ENCODE results near the gene MPEG1. TPM values are rescaled to one million over a fixed set of nuclear protein-coding genes. Genes with fewer than 3 reads are reported as not detected.

The MPEG1 gene
- total RNA-seq: not detected in 2 replicates

DNA sequence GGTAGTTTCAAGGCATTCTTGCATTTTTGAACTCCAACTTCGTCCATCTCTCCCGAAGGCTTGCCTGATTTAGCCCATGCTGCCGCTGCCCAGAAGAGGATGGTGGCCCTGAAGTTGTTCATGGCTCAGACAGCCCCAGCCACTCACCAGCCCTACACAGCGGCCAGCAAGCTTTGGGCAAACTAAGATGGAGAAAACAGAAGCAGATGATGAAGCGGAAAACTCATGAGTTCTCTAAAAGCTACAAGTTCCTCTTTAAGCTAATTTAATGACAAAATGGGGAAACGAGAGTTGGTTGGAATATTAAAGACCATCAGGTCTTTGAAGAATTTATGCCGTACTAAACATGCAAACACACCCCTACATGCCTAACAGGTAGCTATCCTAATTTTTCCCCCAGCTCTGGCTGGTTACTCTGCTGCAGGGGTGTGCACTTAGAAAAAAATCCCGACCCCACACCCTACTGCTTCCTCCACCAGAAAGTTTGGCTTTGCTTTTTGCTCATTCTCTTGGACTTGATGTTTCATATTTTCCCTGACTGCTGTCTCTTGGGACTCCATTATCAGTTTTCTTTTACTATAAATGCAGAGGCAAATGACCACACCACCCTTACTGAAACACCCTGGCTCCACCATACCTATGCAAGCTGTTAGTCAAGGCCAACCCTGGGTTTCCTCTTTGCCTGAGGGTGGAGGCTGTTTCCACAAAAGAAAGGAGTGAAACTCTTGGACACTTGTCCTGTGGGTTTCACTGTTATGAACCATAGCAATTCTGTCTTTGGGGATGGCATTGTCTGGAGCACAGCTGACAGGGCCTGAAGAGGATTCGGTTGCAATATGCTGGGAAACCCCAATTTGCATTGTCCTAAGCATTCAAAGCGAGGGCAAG lies at the start of gene MPEG1:
TSS of gene MPEG1 (minus strand) at position 184 of the 888 bp plus-strand sequence. CDS start at position 122, 62 bp downstream.

GRCh38 chr11:59171508-59172322 lies 41.0 kb downstream of the MPEG1 start, which contains the start of gene DTX4:
Gene DTX4, plus strand, starts transcription at chr11:59172132. Its CDS starts 464 bp downstream, at chr11:59172596.

Other genes with a start within 250 kb of the MPEG1 start
- gene GLYATL1B, start 126.6 kb downstream of the MPEG1 start, total RNA-seq: not detected in 2 replicates
- gene FAM111B, start 105.7 kb downstream of the MPEG1 start, total RNA-seq: 3.7 and 4.2 TPM in 2 replicates
- gene FAM111A, start 70.1 kb downstream of the MPEG1 start, total RNA-seq: 30.8 and 32.6 TPM in 2 replicates
- gene DTX4, start 40.8 kb downstream of the MPEG1 start, total RNA-seq: 12.5 and 27.1 TPM in 2 replicates
- not detected in 2 replicates for gene OR5AN1, start 146.0 kb upstream of the MPEG1 start, total RNA-seq
- gene OR5A2, start 213.5 kb upstream of the MPEG1 start, total RNA-seq: under 0.01 TPM in 1 of 2 replicates, not detected in the other
- gene OR5A1, start 223.5 kb upstream of the MPEG1 start, total RNA-seq: under 0.01 TPM in 1 of 2 replicates, not detected in the other
- not detected in 2 replicates for gene OR4D6, start 244.0 kb upstream of the MPEG1 start, total RNA-seq